ENCODE data around the gene GRIPAP1.
"Not testable (repeated sequence)": the region's sequence is repeated elsewhere in the genome, so short reads cannot be mapped to it uniquely, and the experiment has no call there.

The GRIPAP1 gene

DNA sequence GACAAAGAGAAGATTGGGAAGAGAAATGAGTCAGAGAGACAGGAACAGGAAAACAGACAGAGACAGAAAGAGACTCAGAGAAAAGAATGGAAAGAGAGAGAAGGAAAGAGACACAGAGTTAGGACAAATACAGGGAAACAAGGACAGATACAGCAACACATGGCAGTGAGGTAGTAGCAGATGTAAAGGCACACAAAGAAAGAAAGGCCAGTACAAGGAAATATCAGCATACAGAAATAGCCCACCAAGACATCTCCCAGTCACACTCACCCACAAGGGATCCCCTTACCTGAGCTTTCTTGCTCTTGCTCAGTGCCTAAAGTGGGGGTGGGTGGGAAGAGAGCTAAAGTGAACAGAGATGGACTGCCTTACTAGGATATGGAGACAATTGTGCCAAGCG, 4.2 kb downstream of the GRIPAP1 start:
- no peak overlapping the region for H3K27ac ChIP-seq
- H3K4me3 ChIP-seq, result no peak overlapping the region

DNA sequence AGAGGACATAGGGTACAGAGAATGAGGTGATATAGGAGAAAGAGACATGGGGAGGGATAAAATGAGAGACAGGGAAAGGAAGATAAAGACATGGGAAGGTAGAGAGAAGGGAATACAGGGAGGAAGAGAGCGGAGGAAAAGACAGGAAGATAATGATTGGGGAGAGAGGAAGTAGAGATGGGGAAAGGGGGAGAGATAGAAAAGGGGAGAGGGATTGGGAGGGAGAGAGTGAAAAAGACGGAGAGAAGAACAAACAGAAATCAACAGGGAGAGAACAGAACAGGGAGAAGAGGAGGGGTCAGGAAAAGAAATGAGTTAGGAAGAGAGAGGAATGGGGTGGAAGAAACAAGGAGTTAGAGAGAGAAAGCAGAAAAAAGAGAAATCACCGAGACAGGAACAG, 4.6 kb downstream of the GRIPAP1 start:
- Histone ChIP-seq H3K4me3 (no peak overlapping the region), H3K27ac (no peak overlapping the region)

DNA sequence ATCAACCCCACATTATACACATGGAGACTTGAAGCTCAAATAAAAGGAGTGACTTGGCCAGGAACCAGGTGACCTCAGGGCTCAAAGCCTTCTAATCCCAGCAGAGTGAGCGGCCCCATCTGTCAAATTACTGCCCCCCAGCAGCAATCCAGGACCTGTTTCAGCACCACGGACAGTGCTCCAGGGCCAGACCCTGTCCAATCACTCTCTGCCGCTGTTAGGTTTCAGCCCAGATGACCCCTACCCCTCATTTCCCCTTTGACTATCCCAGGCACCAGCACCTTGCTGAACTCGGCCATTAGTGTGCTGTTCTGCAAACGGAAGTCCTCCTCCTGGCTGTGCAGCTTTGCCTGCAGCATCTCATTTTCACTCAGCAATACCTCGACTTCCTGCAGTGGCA, 5.1 kb downstream of the GRIPAP1 start:
- no peak overlapping the region for H3K27ac ChIP-seq

DNA sequence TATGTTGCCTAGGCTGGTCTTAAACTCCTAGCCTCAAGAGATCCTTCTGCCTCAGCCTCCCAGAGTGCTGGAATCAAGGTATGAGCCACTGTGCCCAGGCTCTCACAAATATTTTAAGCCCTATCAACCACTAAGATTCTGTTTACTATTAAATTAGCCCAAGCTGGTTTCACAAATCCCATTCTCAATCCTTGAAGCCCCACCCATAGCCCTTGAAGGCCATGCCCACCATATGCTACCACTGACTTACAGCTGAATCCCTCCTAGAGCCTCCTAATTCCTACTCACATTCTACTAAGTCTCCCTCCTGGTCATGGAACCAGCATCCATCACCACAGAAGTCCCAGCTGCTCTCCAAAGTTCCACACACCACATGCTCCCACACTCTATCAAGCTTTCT, 9.7 kb downstream of the GRIPAP1 start:
- Histone ChIP-seq H3K27ac (no peak overlapping the region), H3K4me3 (no peak overlapping the region)

More for the DNA sequence above, 5.1 kb downstream of the GRIPAP1 start:
- no peak overlapping the region for H3K4me3 ChIP-seq

DNA sequence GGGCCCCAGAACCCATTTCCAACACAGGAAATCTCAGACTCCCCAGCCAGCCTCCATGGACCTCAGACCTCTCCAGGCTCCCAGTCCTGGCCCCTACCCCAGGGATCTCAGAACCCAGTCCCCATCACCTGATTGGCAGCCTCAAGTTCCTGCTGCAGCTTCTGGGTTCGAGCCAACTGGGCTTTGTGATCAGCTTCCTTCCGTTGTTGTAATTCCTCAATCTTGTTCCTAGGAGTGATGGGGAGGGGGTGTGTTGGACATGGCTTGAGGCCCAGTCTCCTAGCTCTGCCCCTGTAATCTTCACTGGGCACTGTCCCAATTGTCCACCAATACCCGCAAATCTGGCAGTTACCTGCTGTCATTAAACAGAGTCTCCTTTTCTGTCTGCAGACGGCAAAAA, 12.6 kb downstream of the GRIPAP1 start:
- Histone ChIP-seq H3K4me3 (no peak overlapping the region), H3K27ac (no peak overlapping the region)

DNA sequence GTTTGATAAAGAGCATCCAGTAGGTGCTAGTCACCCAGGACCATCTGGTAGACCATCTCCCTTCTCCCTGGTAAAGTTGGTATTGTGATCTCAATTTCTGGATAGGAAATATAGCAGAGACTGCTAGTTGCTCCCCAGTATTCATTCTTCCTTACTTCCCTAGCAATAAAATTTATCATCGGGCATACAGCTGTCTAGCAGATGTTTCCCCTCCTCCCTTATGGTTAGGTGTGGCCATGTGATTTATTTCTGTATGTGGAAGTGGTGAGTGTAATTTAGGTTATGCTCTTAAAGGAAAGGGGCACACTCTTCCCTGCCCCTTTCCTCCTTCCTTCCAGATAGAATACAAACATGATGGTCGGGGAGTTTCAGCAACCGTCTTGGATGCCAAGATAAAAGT, 18.2 kb downstream of the GRIPAP1 start:
- Histone ChIP-seq H3K4me3 (no peak overlapping the region), H3K27ac (no peak overlapping the region)

DNA sequence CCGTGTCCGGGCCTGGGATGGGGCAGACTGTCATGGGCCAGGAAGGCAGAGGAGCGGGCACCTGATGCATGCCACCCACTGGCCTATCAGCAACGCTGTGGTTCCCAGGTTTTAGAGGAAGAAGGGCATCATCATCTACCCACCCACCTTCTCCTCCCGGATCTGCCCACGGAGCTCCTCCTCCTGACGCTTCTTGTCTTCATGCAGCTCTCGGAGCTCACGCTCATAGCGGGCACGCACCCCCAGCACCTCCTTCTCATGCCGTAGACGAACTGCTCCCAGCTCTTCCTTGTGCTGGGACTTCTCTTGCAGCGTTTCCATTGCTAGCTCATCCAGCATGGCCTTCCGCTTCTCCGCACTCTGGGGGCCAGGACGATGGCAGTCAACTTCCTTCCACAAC, 19.0 kb downstream of the GRIPAP1 start:
- Histone ChIP-seq H3K4me3 (no peak overlapping the region), H3K27ac (no peak overlapping the region)

DNA sequence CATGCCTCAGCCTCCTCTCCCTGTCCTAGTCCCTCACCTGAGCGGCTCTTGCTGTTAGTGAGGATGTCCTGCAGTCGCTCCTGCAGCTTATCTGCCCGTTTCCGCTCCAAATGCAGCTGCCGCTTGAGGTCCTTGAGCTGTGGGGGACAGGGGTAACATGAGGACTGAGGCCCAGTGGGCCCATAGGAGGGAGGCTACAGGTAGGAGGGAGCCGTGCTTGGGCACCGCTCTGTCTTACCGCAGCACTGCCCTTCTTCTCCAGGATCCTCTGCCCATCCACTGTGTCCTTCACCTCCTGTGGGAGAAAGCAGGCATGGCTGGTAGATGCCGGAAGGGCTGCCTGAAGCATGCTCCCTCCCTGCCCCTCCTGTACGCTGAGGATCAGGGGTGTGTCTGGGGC, 20.9 kb downstream of the GRIPAP1 start:
- Histone ChIP-seq H3K27ac (no peak overlapping the region), H3K4me3 (no peak overlapping the region)

DNA sequence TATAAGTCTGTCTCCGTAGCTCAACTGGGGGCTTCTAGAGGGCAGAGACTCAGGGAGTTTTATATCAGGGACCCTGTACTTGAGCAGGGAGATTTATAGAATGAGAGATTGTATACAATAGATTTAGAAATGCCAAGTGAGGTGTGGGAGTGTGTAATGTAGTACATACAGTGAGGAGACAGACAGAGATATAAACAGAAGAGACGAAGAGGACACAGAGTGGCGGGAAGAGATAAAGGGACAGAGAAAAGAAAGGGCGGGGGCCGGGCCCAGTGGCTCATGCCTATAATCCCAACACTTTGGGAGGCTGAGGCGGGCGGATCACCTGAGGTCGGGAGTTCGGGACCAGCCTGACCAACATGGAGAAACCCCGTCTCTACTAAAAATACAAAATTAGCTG, 21.7 kb downstream of the GRIPAP1 start:
- H3K4me3 ChIP-seq, H3K27ac ChIP-seq: not testable (repeated sequence)

DNA sequence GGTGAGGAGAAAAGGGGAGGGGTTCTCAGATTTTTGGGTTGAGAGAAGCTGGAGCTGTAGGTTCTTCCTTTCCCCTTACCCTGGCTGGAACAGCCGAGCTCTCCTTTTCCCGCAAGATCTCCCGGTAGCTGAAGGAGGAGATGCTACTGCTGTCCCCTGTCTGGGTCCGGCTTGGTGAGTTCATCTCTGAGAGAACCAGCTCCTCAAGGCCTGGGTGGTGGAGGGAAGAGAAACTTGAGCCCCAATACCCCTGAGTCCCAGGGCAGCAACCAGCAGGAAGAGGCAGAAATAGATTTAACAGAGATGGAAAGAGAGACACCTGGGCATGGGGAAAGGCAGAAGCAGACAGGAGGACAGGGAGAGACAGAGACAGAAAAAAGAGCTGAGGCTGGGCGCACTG, 23.8 kb downstream of the GRIPAP1 start:
- no peak overlapping the region for H3K4me3 ChIP-seq

DNA sequence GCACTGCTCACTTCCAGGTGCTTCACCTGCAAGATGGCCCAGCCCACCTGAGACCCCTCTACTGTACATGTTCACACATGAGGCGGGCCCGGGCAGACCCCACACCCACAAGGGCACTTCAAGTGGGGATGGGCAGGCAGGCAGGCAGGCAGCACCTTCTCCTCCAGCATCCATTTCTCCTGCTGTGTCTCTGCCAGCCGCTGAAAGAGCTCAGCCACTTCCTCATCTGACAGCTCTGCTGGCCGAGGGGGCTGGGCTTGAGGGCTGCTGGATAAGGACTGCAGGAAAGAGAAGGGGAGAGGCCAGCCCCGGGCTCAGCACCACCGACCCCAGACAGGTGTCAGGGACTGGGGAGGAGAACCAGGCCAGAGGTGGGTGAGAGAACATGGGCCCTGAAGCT, 26.0 kb downstream of the GRIPAP1 start:
- no peak overlapping the region for H3K4me3 ChIP-seq
- no peak overlapping the region for H3K27ac ChIP-seq

More for the DNA sequence above, 23.8 kb downstream of the GRIPAP1 start:
- H3K27ac ChIP-seq, result no peak overlapping the region

DNA sequence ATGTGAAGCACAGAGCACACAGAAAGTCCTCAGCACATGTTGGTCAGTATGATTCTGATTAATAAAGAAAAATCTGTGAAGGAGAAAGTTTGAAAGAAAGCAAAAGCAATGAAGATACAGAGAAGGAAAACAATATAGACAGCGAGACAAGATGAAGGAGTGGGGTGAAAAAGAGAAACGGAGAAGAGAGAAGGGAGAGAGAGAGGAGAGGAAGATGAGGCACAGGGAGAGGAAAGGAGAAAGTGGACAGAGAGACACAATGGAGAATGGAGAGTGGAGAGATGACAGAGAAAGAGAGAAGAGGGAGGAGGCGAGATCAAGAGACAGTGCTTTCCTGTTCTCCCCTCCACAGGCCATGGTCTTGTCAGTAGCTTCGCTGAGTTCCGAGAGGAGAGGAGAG, 26.5 kb downstream of the GRIPAP1 start:
- no peak overlapping the region for H3K4me3 ChIP-seq
- H3K27ac ChIP-seq, result no peak overlapping the region

DNA sequence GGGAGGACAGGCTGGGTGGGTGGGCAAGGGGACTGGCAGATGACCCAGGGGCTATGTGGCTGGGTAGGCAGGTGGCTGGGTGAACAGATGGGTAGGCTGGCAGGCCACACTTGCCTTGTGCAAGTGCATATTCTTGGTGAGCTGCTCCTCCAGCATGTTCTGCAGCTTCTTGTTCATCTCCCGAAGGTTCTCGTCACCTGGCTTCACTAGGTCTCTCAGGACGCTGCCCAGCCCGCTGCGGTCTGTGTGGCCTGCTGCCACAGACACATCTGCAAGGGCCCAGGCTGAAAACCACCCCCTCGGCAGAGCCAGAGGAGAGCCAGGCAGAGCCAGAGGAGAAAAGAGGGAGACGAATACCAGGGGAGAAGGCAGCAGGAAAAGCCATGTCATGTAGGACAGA, 27.0 kb downstream of the GRIPAP1 start:
- Histone ChIP-seq H3K27ac (no peak overlapping the region), H3K4me3 (no peak overlapping the region)

DNA sequence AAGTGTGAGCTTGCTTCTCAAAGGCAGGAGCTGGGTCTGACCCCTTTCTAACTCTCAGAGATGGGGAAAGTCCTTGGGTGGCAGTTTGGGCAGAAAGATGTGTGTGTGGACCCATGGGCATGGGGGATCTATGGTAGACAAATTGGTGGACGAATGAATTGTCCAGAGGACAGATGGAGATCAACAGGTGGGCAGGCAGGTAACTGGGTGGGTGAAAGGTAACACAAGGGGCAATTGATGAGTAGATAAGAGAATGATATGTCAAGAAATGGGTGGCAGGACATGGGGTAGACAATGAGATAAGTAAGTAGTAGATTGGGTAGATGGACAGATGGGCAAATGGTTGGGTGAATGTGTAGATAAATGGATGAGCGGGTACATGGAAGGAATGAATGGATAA, 27.5 kb downstream of the GRIPAP1 start:
- H3K4me3 ChIP-seq, result no peak overlapping the region
- no peak overlapping the region for H3K27ac ChIP-seq

DNA sequence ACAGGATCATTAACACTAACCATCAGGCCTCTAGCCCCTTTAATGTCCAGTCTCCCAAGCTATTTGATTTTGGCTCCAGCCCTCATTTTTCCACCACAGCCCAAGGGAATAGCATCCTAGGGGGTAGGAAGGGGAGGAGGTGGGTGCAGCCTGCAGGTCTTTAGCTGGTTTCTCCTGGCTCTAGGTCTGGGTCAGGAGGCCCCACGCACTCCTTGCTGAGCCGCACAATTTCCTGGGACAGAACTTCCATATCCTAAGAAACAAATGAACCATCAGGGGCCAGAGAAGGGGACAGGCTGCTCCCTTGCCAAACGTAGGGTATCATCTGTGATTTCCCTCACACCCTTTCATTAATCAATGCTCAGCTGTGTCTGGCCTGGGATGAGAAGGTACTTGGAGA, 28.0 kb downstream of the GRIPAP1 start:
- Histone ChIP-seq H3K4me3 (no peak overlapping the region), H3K27ac (no peak overlapping the region)

DNA sequence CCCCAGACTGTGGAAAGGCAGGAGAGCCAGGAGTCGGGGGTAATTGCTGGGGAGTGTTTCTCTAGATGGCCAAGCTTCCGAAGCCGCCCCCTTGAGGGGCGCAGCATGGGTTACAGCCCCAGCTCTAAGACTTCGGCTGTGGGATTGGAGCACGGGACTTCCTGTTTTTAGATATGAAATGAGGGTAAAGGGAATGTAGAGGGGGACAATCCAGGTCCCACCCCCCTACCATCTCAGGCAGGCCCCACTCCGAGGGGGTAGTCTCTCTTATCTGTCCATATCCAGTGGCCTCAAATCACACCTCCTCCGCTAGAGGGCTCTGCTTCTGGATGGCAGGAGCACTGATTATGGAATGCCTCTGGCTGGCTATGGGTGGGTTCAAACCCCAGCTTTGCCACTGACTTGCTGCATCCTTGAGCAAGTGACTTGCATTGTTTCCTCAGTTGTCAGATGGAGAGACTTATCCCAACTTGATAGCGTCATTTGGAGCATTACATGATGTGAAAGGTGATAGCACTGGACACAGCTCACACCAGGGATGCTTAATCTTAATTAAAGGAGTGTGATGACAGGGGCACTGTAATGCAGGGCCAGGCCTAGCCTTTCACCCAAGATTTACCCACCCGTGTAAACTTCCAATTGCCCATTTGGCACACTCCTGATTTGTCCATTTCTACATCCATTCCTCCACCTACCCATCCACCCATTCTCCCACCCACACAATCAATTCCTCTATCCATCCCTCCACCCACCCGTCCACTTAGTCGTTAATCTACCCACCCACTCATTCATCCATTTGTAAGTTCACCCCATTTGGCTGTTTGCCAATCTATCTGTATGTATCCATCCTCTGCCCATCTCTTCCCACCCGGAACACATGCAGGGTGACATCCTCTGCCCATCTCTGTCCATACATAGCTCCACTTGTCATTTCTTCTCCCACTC, 29.6 kb downstream of the GRIPAP1 start:
- Histone ChIP-seq H3K27ac (peak overlapping the region in 5 of 21 experiments; percentile 5 to 49 (median 17)), H3K4me3 (peak overlapping the region; percentile 8 to 30 (median 11))

DNA sequence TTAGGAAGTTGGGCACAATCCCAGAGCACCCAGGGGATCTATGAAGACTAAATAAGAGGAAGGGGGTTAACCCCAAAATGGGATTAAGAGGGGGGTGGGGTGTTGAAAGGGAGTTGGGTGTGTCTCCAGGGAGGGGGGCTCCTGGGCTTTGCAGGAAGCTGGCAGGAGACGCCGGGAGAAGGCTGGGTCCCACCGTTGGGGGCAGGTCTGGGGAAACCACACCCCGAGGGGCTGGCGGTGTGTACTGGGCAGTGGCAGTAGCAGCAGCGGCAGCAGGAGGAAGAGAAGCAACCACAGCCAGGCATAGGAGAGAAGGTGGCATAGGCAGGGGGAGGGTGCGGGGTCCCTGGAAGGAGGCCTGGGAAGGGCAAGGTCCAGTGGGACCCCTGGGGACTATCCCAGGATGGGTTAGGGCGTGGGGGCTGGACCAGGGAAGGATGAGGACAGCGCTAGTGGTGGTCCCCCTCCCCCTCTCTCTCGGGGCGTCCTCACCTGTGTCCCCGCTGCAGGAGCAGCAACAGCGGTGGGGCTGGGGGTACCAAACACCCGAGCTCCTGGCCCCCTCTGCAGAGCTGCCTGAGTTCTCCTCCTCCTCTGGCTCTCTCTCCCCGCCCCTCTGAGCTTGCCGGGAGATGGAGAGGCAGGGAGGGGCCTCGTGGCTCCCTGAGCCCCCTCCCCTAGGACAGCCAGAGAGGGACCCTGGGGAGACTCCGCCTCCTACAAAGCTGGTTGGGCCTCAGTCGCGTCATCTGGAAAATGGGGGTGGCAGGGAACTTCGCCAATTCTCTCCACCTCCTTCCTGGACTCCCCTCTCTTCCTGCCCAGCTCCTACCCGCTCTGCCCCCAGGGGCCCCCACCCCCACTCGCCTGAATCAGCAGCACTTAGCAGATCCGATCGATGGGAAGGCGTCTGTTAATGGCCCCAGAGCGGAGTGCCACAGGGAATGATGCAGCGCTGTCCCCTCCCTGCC, 30.5 kb downstream of the GRIPAP1 start, which contains the start of gene KCND1:
Gene KCND1 (minus strand): TSS at position 596 of the 971 bp plus-strand sequence. CDS start 1,573 bp downstream, outside the sequence.
- Histone ChIP-seq H3K4me3 (peak within 1 kb of the TSS; percentile 8 to 30 (median 11)), H3K27ac (peak within 1 kb of the TSS in 6 of 21 experiments; percentile 5 to 49 (median 29))

DNA sequence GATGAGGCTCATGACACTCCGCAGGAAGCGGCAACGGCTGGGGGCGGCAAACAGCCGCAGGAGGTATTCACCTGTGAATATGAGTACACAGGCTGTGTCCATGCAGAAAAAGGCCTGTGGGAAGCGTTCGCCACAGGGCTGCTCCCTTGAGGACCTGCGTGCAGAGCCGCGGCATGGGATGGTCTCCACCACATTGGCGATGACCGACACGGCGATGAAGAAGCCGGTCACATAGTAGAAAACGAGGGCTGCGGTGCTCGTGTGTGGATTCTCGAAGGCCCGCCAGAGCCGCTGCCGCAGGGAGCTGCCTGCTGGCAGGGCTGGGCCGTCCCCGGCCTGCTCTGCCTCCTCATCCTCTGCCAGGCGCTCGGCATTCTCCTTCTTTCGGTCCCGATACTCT, 32.6 kb downstream of the GRIPAP1 start:
- no peak overlapping the region for H3K4me3 ChIP-seq
- no peak overlapping the region for H3K27ac ChIP-seq

DNA sequence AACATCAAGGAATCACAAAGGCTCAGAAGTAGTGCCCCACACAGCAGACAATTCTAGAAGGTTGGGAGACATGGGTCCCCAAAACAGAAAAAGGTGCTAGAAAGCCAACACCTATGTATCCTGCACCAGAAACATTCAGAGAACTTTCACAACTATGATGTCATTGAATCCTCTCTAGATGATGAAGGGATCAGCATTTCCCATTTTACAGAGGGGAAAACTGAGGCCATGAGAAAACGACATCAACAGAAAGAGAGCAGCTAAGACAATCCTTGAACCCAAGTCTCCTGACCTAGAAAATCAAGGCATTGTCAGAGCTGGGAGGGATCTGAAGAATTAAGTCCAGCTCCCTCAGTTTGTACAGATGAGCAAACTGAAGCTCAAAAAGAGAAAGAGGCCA, 33.7 kb downstream of the GRIPAP1 start:
- Histone ChIP-seq H3K4me3 (no peak overlapping the region), H3K27ac (no peak overlapping the region)

DNA sequence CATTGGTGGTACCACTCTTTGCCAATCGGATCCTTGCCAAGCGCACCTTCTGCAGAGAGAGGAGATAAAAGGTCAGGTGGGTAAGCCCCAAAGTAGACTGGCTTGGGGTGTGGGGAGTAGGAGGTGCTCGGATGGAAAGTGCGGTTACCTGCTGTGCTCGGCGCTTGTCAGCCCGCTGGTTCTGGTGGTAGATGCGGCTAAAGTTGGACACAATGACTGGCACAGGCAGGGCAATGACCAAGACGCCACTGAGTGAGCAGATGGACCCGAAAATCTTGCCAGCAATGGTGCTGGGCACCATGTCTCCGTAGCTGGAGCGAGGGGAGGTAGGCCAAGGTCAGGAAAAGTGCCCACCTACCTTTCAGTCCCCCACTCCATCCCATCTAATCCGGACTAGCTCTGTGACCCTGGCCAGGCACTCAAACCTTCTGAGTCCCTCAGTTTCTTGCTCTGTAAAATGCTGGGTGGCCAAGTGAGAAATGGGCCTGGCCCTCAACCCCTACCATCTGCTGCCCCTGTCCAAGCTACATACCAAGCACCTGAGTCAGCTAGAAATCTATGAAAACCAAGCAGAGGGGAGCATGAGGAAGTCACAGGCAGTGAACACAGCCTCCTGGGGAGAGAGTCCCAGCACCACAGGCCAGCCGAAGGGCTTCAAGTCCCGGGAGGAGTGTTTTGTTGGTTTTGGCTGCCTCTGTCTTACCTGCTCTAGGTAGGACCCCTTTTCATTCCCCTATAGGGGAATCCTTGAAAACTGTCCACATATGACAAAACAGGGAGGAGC, 35.1 kb downstream of the GRIPAP1 start:
- Histone ChIP-seq H3K27ac (no peak overlapping the region), H3K4me3 (no peak overlapping the region)

Data from skin epidermis (tissue), 12 donors.